GM21786 (cell line): ENCODE results near the gene RAP1GAP.

Experiments used
- ATAC-seq: cut with Tn5 transposase; IDR thresholded peaks from one replicate; pipeline ENCODE4 v1.9.1; 2021; ENCODE audit not compliant: unreplicated experiment

Gene RAP1GAP

DNA sequence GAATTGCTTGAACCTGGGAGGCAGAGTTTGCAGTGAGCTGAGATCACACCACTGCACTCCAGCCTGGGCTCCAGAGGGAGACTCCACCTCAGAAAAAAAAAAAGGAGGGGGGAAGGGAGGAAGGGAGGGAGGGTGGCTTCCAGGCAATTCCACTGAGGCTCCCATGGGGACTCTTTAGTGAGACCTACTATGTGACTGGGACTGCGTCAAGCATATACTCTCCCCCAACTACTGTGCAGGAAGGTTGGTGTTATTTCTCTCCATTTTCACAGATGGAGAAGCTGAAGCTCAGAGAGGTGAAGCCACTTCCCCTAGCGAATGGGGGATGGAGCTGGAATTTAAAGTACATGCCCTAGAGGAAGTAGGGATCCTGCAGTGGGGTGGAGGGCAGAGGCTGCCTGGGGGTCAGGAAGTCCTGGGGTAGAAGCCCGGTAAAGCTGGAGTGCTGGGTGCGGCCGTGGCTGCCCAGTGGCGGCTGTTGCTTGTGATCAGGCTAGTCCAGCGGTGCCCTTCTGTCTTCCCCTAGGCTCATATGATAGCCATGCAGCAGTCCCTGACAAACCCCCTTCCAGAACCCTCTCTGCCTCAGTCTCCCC lies 40.3 kb downstream of the RAP1GAP start:
- no peak for ATAC-seq

DNA sequence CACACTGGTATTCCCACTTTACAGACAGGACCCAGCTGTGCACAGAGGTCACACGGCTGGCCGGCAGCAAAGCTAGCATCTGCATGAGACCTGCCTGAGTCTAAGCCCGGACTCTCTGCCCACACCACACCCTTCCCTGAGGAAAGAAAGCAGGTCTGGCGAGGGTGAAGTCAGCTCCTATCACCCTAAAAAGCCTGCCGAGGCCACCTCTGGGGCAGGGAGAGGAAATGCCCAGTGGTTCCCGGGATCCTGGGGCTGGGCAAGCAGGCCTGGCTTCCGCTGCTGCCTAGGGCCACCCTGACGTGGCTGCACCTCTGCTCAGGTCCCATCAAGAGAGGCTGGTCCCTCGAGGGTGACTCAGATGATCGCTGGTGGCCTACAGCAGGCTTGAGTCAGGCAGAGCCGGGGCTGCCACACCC lies 42.2 kb downstream of the RAP1GAP start:
- ATAC-seq: no peak

DNA sequence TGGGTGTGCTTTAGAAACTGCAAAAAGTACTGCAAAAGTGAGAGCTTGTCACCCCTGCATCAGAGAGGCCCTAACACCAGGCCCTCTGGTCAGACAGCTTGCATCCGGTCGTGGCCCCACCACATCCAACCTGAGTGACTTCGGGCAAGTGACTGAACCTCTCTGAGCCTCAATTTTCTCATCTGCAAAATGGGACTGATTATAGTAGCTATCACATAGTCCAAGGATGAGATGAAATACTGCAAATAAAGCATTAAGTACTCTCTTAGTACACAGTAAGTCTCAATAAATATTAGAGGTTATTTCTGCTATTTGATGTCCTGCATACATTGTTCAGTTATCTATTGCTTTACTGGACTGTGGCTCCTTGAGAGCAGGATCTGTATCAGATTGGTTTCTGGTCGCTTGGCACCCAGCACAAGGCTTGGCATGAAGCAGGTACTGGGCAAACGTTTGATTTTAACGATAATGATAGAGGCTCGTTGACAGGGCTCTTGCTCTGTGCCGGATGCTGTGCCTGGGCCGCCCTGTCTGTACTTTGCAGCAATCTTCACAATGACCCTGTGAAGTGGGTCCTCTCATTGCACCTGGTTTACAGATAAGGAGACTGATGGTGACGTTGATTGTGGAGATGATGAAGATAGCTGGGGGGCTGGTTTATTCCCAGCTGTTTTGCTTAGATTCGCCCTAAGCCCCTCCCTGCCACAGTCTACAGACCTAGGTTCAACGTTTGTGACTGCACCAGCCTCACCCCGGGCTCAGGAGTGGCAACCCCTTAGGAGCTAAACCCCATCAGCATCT lies 43.6 kb downstream of the RAP1GAP start:
- no peak for ATAC-seq

DNA sequence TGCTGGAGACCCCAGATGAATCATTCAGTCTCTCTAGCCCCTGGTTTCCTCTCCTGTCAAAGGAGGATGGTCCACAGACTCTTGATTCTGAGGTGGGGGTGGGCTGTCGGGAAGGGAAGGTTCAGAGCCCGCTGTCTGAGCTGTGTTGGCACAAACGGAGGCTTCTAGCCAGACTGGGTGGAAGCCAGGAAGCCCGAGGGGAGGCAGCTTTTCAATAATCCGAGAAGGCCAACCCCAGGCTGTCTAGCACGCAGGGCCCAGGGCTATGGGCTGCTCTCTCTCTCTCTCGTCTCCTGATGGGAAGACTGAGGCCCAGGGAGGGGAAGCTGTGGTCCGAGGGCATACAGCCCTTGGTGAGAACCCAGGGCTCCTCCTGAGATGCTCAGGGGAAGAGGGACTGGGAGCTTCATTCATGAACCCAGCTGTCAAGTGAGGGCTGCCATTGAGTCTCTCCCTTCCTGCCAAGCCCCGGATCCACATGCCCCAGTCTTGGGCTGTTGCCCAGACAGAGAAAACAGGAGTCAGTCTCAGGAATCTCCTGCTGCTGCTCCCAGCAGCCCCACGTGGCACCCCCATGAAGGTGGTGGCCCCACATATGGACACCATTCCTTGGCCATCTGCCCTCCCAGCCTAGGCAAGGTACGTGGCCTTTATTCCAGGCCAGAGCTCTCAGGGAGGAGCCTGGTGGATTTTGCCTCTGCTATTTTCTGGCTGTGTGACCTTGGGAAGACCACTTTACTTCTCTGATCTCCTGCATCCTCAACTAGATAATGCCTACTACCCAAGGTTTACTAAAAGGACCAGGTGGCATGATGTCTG lies 44.4 kb downstream of the RAP1GAP start:
- ATAC-seq: no peak

GRCh38 chr1:21623410-21623961 lies 45.7 kb downstream of the RAP1GAP start:
- ATAC-seq: no peak

DNA sequence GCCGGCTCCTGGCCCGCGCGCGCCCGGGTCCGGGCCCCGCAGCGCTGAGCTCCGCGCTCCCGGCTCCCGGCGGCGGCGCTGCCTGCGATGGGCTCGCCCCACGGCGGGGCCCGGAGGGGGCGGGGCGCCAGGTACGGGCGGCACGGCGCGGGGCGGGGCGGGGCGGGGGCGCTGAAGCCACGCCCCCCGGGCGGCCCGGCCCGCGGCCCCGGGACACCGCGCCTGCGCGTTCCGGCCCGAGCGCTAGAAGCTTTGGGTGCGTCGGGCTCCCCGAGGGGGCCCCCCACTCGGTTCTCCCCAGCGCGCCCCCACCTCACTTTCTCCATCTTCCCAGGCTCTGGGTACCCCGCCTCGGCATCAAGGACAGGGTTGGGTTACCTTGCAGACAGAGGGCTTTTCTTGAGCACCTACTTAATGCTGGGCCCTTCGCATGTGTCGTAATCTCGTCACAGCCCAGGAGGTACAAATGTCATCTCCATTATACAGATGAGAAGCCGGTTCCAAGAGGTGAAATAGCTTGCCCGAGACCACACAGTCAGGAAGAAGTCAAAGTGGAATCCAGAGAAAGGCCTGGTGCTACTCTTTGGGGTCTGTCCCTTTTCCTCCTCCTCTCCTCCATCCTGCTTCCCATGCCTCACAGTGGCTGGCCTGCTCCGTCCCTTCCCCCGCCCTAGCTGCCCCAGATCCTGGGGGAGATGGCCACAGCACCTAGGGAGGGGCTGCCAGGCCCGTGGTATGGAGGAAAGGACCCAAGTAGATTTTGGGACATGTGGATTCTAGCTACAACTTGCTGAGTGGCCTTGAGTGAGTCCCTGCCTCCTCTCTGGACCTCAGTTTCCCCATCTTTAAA lies 46.5 kb downstream of the RAP1GAP start:
- ATAC-seq: no peak

- no peak for ATAC-seq
Observed at GRCh38 chr1:21621761-21622436, 47.3 kb downstream of the RAP1GAP start.

DNA sequence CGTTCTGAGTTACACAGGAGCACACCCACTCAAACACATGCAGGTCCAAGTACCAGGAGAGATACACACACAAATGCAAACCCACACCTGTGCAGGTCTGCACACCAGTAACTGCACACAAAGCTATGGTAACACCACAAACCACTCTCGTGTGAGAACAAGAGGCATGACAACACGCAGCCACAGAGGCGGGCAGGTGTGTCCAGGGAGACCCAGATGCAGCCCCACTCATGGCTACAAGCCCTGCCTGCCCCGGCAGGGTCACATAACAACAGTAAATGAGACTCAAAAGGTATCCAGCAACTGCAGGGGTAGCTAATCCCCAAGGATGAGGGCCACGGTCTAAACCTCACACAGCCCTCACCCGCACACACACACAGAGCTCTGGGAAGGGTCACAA lies 48.1 kb downstream of the RAP1GAP start:
- ATAC-seq: no peak

- ATAC-seq: no peak
Observed at GRCh38 chr1:21620496-21620895, 48.7 kb downstream of the RAP1GAP start.

- no peak for ATAC-seq
Observed at GRCh38 chr1:21620011-21620410, 49.1 kb downstream of the RAP1GAP start.

GRCh38 chr1:21619375-21619947 lies 49.7 kb downstream of the RAP1GAP start:
- no peak for ATAC-seq

- ATAC-seq: no peak
Observed at GRCh38 chr1:21618561-21619374, 50.4 kb downstream of the RAP1GAP start.

DNA sequence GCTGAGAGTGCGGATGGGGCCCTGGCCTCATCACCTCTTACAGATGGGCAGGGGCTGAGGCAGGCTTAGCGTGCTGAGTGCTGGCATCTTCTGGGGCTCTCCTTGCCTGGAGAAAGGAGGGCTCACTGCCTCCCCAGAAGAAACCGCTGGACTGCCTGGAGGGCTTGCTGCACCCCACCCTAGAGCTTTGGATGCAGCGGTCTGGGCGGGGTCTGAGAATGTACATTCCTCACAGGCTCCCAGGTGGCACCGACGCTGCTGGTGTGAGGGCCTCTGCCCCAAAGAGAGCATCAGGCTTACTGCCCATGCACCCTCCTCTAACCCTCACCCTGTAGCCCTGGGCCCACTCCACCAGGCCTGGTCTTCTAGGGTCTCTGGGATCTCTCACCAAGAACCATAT lies 51.1 kb downstream of the RAP1GAP start:
- no peak for ATAC-seq

- ATAC-seq: no peak
Observed at GRCh38 chr1:21617126-21617738, 51.9 kb downstream of the RAP1GAP start.

GRCh38 chr1:21616372-21616771 lies 52.8 kb downstream of the RAP1GAP start:
- ATAC-seq: no peak

GRCh38 chr1:21614419-21615115 lies 54.6 kb downstream of the RAP1GAP start:
- no peak for ATAC-seq

DNA sequence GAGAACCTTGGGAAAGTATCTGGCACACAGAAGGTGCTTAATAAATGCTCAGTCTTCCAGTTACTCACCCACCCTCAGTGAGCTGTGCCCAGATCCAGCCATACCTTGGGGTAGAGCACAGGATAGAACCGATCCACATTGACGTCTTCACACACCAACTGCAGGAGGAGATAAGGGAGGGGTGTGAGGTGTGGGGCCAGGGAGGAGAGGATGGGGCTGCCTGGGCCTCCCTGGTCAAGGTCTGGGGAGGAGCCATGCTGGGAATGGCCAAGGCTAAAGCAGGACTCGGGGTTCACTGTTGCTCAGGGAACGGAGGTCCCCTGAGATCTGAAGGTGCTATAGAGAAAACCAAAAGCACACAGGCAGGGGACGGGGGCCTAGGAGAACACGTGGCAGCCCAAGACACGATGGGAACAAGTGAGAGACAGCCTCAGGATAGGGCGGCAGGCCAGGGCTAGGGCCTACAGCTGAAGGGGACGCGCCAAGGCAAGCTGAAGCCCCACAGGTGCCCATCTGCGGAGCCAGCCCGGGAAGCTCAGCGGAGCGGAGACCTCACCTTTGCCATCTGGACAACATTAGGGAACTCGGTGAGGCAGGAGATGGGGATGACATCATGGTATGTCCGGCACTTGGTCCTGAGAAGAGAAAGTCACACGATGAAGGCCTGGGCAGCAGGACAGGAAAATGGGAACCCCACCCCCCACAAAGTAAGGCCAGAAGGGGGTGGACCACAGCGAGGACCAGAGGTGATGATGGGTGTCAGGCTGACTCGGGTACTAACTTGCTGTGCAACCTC lies 55.9 kb downstream of the RAP1GAP start:
- no peak for ATAC-seq
